ENCODE measurements around the gene MRPS6. TPM values are rescaled to one million over a fixed set of nuclear protein-coding genes. Genes with fewer than 3 reads are reported as not detected.

Gene MRPS6
- total RNA-seq, 1 donor from 2014 or later, result 76.7 TPM

DNA sequence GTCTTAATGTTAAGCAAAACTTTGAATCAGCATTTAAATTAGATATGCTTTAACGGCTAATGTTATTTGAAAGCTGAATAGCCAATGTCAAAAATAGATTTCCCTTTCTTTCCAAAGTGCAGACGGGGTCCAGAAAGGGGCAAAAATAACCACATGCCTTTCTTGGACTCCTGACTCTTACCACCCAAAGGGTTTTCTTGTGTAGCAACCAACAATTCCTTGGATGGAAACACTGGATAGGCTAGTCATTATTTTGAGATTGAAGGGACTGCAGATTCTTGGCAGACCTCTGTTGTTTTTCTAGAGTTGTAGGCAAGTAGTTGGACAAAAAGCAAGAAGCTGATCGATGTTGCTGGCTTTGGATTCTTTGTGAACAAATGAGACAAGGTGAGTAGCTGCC is 107.0 kb downstream of the MRPS6 start:
- TF ChIP-seq, protein P1, sequence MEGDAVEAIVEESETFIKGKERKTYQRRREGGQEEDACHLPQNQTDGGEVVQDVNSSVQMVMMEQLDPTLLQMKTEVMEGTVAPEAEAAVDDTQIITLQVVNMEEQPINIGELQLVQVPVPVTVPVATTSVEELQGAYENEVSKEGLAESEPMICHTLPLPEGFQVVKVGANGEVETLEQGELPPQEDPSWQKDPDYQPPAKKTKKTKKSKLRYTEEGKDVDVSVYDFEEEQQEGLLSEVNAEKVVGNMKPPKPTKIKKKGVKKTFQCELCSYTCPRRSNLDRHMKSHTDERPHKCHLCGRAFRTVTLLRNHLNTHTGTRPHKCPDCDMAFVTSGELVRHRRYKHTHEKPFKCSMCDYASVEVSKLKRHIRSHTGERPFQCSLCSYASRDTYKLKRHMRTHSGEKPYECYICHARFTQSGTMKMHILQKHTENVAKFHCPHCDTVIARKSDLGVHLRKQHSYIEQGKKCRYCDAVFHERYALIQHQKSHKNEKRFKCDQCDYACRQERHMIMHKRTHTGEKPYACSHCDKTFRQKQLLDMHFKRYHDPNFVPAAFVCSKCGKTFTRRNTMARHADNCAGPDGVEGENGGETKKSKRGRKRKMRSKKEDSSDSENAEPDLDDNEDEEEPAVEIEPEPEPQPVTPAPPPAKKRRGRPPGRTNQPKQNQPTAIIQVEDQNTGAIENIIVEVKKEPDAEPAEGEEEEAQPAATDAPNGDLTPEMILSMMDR (IDR thresholded peaks at IDR 0.05; ENCODE audit: unreplicated experiment), result no peak
- Mint-ChIP-seq H3K36me3 (ENCODE audit: insufficient read depth) (peaks cover 1% of the 10 kb centered on the region), H3K4me1 (ENCODE audit: low read depth) (peaks cover 8% of the 10 kb centered on the region), H3K9me3 (ENCODE audit: low read depth) (no peaks in the 10 kb centered on the region), H3K27ac (no peak overlapping the region), H3K4me3 (ENCODE audit: low read depth) (no peak overlapping the region), H3K27me3 (no peaks in the 10 kb centered on the region)
- no peak for DNase-seq (ENCODE audit: low spot score, unreplicated experiment)

DNA sequence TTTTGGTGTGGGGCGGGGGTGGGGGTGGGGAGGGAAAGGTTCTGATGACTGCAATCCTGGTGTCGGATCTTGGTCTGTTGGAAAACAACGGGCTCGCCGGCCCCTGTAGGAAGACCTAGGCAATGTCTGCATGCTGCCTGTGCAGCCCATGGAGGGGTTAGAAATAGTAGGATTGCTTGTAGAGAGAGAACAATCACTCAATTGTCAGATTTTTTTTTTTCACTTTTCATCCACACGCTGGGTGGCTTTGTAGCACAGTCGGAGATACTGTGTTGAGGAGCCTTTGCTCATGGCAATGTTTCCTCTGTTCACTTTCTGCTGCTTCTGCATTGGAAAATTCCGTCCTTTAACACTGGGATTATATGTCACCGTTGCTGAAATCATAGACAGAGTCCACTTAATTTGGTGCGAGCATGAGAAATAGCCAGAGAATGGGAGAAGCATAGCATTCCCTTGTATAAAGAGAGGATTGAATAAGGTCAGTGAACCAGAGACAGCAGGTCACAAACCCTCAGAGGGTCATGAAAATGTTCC is 107.5 kb downstream of the MRPS6 start:
- Mint-ChIP-seq H3K27ac (no peak overlapping the region), H3K9me3 (ENCODE audit: low read depth) (no peaks in the 10 kb centered on the region), H3K4me1 (ENCODE audit: low read depth) (peaks cover 8% of the 10 kb centered on the region), H3K27me3 (no peaks in the 10 kb centered on the region), H3K4me3 (ENCODE audit: low read depth) (no peak overlapping the region), H3K36me3 (ENCODE audit: insufficient read depth) (peaks cover 1% of the 10 kb centered on the region)
- DNase-seq (ENCODE audit: low spot score, unreplicated experiment), result no peak
- TF ChIP-seq, protein P1 (IDR thresholded peaks at IDR 0.05; ENCODE audit: unreplicated experiment), result no peak

DNA sequence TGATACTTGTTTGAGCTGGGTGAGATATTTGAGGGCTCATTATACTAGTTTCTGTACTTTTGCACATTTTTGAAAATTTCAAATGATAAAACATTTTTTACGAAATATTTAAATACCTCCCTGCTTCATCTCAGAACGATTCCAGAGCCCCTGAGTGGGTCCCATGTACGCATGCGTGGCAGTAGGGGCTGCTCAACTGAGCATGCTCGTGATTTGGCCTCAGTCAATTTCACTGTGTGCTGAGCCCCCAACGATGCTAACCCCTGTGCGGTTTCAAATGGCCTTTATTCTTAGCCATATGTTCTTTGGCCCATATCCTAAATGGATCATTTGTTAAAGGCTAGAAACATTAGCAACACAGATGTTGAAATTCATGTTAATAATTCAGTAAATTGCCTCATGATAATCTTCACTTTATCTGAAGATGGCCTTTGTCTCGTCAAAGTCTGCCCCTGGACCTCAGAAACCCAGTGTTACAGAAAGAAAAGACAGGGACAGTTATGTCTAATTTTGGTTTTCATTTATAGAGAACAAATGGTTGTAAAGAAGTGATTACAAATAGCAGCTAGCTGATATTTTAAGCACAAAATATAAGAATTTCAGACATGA is 108.2 kb downstream of the MRPS6 start:
- H3K36me3 Mint-ChIP-seq (ENCODE audit: insufficient read depth), result peaks cover 1% of the 10 kb centered on the region
- DNase-seq (ENCODE audit: low spot score, unreplicated experiment), result no peak
- H3K4me3 Mint-ChIP-seq (ENCODE audit: low read depth), result no peak overlapping the region
- TF ChIP-seq, protein P1 (IDR thresholded peaks at IDR 0.05; ENCODE audit: unreplicated experiment), result no peak
- H3K9me3 Mint-ChIP-seq (ENCODE audit: low read depth), result no peaks in the 10 kb centered on the region
- peaks cover 8% of the 10 kb centered on the region for H3K4me1 Mint-ChIP-seq (ENCODE audit: low read depth)
- H3K27ac Mint-ChIP-seq, result no peak overlapping the region
- no peaks in the 10 kb centered on the region for H3K27me3 Mint-ChIP-seq

DNA sequence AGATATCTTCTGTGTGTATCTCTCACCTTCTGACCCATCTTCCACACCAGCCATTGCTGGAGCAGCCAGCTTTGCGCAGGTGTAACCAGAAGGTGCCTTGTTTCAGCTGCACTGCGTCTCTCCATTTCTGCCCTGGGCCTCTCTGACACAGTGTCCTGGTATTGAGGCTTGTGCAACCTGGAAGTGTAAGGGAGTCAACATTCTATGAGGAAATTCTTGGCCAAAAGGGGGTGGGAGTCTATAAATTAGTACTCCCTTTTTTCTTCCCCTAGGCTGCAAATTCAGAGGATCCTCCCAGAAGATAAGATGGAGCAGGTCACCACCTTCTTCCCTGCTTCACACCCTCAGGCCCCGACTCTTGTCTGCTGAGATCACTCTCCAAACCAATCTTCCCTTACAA is 109.1 kb downstream of the MRPS6 start:
- no peak for DNase-seq (ENCODE audit: low spot score, unreplicated experiment)
- TF ChIP-seq, protein P1 (IDR thresholded peaks at IDR 0.05; ENCODE audit: unreplicated experiment), result no peak
- Mint-ChIP-seq H3K9me3 (ENCODE audit: low read depth) (no peaks in the 10 kb centered on the region), H3K36me3 (ENCODE audit: insufficient read depth) (no peaks in the 10 kb centered on the region), H3K27ac (no peak overlapping the region), H3K4me1 (ENCODE audit: low read depth) (peaks cover 8% of the 10 kb centered on the region), H3K4me3 (ENCODE audit: low read depth) (no peak overlapping the region), H3K27me3 (no peaks in the 10 kb centered on the region)

DNA sequence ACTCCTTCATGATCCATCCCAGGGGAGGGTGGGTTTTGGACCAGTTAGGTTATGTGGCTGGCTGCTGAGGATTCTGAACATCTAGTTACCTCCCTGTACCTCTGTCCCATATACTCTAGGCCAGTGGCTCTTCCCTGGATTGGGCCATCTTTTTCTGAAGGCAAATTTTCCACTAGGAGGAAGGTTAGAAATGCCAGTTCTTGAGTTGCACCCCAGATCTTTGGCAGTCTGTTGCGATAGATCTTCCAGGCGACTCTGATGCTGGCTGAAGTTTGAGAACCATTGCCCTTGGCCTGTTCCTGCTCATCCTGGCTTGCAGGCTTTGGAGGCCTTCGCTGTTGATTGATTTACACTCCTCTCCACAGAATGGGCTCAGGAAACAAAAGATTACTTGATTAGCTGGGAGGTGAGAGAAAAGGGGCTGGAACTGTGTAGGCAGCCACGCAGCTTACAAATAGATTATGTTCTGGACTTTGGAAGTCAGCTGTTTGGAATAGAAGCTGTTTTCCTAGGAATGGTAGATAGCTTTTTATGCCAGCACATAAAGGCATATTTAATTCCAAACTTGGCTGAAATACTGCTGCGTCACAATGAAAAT is 110.1 kb downstream of the MRPS6 start:
- TF ChIP-seq, protein P1 (IDR thresholded peaks at IDR 0.05; ENCODE audit: unreplicated experiment), result no peak
- DNase-seq (ENCODE audit: low spot score, unreplicated experiment), result no peak
- H3K9me3 Mint-ChIP-seq (ENCODE audit: low read depth), result no peaks in the 10 kb centered on the region
- H3K4me3 Mint-ChIP-seq (ENCODE audit: low read depth), result no peak overlapping the region
- H3K4me1 Mint-ChIP-seq (ENCODE audit: low read depth), result peaks cover 8% of the 10 kb centered on the region
- no peaks in the 10 kb centered on the region for H3K27me3 Mint-ChIP-seq
- no peaks in the 10 kb centered on the region for H3K36me3 Mint-ChIP-seq (ENCODE audit: insufficient read depth)
- no peak overlapping the region for H3K27ac Mint-ChIP-seq

All from progenitor cell of endocrine pancreas (in vitro differentiated cells).